Hepatocyte (in vitro differentiated cells): ENCODE data around the gene EXOC3L4. TPM values are rescaled to one million over a fixed set of nuclear protein-coding genes. Genes with fewer than 3 reads are reported as not detected.

Source experiments
- DNase-seq: peaks from one replicate; pipeline ENCODE4 v3.0.0-alpha.2; 2016; ENCODE audit warnings: low spot score
- H2AFZ ChIP-seq: fragments of 200-600 bp; sonication (generic); 2 replicates; pipeline ENCODE4 v1.6.0; 2016; ENCODE audit warnings: antibody characterized with exemption, mild to moderate bottlenecking
- H3K27ac ChIP-seq: fragments of 200-600 bp; sonication (generic); 2 replicates; pipeline ENCODE4 v1.5.1; 2016; ENCODE audit warnings: mild to moderate bottlenecking
- H3K27me3 ChIP-seq: fragments of 200-600 bp; sonication (generic); 2 replicates; pipeline ENCODE4 v1.6.1; 2016
- H3K36me3 ChIP-seq: fragments of 200-600 bp; sonication (generic); replicated peaks from 2 replicates; pipeline ENCODE4 v1.5.1; 2016; ENCODE audit warnings: low read depth; ENCODE audit not compliant: insufficient read depth
- H3K4me1 ChIP-seq: fragments of 200-600 bp; sonication (generic); 2 replicates; pipeline ENCODE4 v1.5.1; 2016; ENCODE audit warnings: mild to moderate bottlenecking, moderate library complexity; ENCODE audit not compliant: insufficient read depth
- H3K4me2 ChIP-seq: fragments of 200-600 bp; sonication (generic); 2 replicates; pipeline ENCODE4 v1.6.0; 2016
- H3K4me3 ChIP-seq: fragments of 200-600 bp; sonication (generic); 2 replicates; pipeline ENCODE4 v1.5.1; 2016; ENCODE audit warnings: mild to moderate bottlenecking
- H3K79me2 ChIP-seq: fragments of 200-600 bp; sonication (generic); 2 replicates; pipeline ENCODE4 v1.6.0; 2017; ENCODE audit warnings: mild to moderate bottlenecking
- H3K9me2 ChIP-seq: fragments of 200-600 bp; sonication (generic); replicated peaks from 2 replicates; pipeline ENCODE4 v1.6.0; 2017; ENCODE audit warnings: mild to moderate bottlenecking; ENCODE audit not compliant: insufficient read depth
- H3K9me3 ChIP-seq: fragments of 200-600 bp; sonication (generic); 2 replicates; pipeline ENCODE4 v1.5.1; 2016; ENCODE audit warnings: low read depth, mild to moderate bottlenecking
- H4K20me1 ChIP-seq: fragments of 200-600 bp; sonication (generic); 2 replicates; pipeline ENCODE4 v1.6.0; 2016; ENCODE audit warnings: mild to moderate bottlenecking; ENCODE audit not compliant: insufficient read depth, poor library complexity, severe bottlenecking
- EZH2 ChIP-seq: fragments of 200-600 bp; sonication (generic); IDR thresholded peaks from 2 replicates; pipeline ENCODE4 v1.6.1; 2016; ENCODE audit warnings: antibody characterized with exemption, mild to moderate bottlenecking, borderline replicate concordance
- EZH2phosphoT487 ChIP-seq: fragments of 200-600 bp; sonication (generic); IDR thresholded peaks from one replicate; pipeline ENCODE4 v1.6.1; 2018; ENCODE audit warnings: antibody characterized with exemption, mild to moderate bottlenecking, low read depth, moderate library complexity; ENCODE audit not compliant: unreplicated experiment, severe bottlenecking
- whole genome bisulfite sequencing: methylation state at CpG from one replicate; pipeline ENCODE4 v1.1.6; 2016; ENCODE audit warnings: low lambda C conversion rate; ENCODE audit errors: missing lambda C conversion rate; 5-methylcytosine and 5-hydroxymethylcytosine counted together
- polyA plus RNA-seq: library from polyadenylated mRNA; unstranded; fragments of >200 nt; fragmentation: Nextera tagmentation; extraction: Ambion mirVana; gene quantifications from 2 replicates; pipeline ENCODE4 v1.2.1, GENCODE V29; 2016
- total RNA-seq: library from RNA; depleted of rRNA; stranded (reverse); fragments of >200 nt; gene quantifications from 2 replicates; pipeline ENCODE4 v1.2.3, GENCODE V29; 2014
- TF ChIP-seq, protein P1 (sequence below): fragments of 200-600 bp; sonication (generic); IDR thresholded peaks from 2 replicates; pipeline ENCODE4 v1.5.1; 2016; ENCODE audit warnings: antibody characterized with exemption, mild to moderate bottlenecking; ENCODE audit not compliant: poor library complexity

The EXOC3L4 gene
- total and polyA plus RNA-seq, 2 experiments from 2014 or later = 35.3 to 40.3 TPM

DNA sequence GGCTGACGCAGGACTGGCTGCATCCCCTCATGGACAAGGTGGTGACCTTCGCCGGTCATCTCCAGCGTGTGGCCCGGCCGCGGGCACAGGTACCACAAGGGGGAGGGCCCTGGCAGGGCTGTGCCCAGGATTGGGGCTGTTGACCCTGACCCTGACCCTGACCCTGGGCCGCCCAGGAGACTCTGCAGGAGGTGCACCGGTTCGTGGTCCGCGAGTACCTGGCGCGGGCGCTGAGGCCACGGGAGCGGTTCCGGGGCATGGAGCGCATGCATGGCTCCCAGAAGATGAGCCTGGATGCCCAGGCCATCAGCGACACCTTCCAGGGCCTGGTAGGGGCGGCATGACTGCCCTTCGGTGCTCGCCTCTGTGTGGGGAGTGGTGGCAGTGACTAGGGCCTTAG, 12.9 kb downstream of the EXOC3L4 start:
- Histone ChIP-seq H2AFZ (no peak overlapping the region), H3K36me3 (no peaks in the 10 kb centered on the region), H3K4me1 (peaks cover 24% of the 10 kb centered on the region), H3K9me3 (no peaks in the 10 kb centered on the region), H3K9me2 (no peaks in the 10 kb centered on the region), H3K4me3 (no peak overlapping the region), H4K20me1 (no peaks in the 10 kb centered on the region), H3K4me2 (no peak overlapping the region), H3K27ac (no peak overlapping the region), H3K27me3 (no peaks in the 10 kb centered on the region), H3K79me2 (no peaks in the 10 kb centered on the region)
- TF ChIP-seq, protein P1, sequence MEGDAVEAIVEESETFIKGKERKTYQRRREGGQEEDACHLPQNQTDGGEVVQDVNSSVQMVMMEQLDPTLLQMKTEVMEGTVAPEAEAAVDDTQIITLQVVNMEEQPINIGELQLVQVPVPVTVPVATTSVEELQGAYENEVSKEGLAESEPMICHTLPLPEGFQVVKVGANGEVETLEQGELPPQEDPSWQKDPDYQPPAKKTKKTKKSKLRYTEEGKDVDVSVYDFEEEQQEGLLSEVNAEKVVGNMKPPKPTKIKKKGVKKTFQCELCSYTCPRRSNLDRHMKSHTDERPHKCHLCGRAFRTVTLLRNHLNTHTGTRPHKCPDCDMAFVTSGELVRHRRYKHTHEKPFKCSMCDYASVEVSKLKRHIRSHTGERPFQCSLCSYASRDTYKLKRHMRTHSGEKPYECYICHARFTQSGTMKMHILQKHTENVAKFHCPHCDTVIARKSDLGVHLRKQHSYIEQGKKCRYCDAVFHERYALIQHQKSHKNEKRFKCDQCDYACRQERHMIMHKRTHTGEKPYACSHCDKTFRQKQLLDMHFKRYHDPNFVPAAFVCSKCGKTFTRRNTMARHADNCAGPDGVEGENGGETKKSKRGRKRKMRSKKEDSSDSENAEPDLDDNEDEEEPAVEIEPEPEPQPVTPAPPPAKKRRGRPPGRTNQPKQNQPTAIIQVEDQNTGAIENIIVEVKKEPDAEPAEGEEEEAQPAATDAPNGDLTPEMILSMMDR = no peak
- TF ChIP-seq EZH2phosphoT487 = no peak
- TF ChIP-seq EZH2 = no peak
- DNase-seq = no peak
- WGBS = 98% methylated on average over 23 of the region's 23 CpGs

DNA sequence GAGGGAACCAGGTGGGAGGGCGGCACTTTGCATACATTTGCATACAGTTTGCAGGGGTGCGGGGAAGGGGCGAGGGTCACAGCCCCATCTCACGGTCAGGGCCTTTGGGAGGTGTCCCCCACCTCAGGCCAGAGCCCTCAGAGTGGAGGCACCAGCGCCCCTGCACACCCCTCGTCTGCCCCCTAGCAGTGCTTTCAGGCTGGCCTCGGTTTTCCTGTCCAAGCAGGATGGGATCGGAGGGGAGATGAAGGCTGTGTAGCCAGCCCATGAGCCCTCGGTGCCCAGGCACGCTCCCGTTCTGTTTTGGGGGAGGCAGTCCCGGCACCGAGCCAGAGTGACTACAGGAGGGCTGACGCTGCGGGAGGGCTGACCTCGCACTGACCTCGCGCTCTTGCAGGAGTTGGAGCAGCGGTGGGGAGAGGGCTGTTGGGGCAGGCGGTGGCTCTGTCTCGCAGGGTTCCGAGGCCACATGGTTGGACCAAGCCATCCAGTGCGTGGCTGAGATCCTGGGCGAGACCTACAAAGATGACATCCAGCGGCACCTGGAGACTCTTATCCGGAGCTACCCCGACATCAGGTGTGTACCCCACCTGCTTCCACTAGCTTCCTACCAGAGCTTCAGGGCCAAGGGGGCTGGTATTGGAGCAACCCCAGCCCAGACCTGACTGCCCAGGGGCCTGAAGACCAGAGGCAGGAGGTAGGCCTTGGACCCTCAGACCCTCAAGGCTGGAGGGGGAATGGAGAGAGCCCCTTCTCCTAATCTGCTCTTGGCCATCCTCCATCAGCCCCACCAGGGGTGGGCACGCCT, 13.6 kb downstream of the EXOC3L4 start:
- Histone ChIP-seq H3K4me2 (no peak overlapping the region), H3K9me2 (no peaks in the 10 kb centered on the region), H3K36me3 (no peaks in the 10 kb centered on the region), H3K79me2 (no peaks in the 10 kb centered on the region), H2AFZ (no peak overlapping the region), H3K4me3 (no peak overlapping the region), H4K20me1 (no peaks in the 10 kb centered on the region), H3K27ac (no peak overlapping the region), H3K27me3 (no peaks in the 10 kb centered on the region), H3K4me1 (peaks cover 24% of the 10 kb centered on the region), H3K9me3 (no peaks in the 10 kb centered on the region)
- no peak for DNase-seq
- TF ChIP-seq EZH2phosphoT487 (no peak), EZH2 (no peak)
- TF ChIP-seq, protein P1 = no peak
- 86% methylated on average over 27 of the region's 28 CpGs for WGBS

DNA sequence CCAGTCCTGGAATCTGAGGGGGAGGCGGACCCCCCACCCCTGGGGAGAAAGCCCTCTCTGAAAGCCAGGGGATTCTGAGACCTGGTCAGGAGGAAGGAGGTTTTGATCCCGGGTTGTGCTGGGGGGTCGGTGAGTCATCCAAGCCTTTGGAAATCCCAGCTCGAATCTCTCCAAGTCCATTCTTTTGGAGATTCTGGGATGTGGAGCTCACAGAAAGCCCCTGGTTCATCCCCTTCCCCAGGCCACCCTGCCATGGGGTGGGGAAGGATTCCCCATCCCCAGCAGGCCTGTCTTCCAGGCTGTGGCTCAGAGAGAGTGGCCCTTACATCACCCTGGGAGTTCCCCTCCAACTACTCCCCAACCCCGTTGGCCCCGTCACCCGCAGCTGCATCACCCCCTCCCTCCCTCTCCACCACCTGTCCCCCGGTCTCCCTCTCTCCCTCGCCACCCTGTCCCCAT, 14.3 kb downstream of the EXOC3L4 start:
- no peak overlapping the region for H2AFZ ChIP-seq
- no peaks in the 10 kb centered on the region for H3K79me2 ChIP-seq
- H3K9me2 ChIP-seq = no peaks in the 10 kb centered on the region
- peaks cover 24% of the 10 kb centered on the region for H3K4me1 ChIP-seq
- H3K27me3 ChIP-seq = no peaks in the 10 kb centered on the region
- no peak overlapping the region for H3K4me3 ChIP-seq
- H3K9me3 ChIP-seq = no peaks in the 10 kb centered on the region
- no peaks in the 10 kb centered on the region for H4K20me1 ChIP-seq
- H3K4me2 ChIP-seq = no peak overlapping the region
- H3K36me3 ChIP-seq = no peaks in the 10 kb centered on the region
- no peak for DNase-seq
- H3K27ac ChIP-seq = no peak overlapping the region
- TF ChIP-seq EZH2phosphoT487 = no peak
- TF ChIP-seq, protein P1 = no peak
- no peak for TF ChIP-seq EZH2
- WGBS = 45% methylated on average over 4 of the region's 9 CpGs
